Measurements from ENCODE around the gene ADAMTS4. TPM values are rescaled to one million over a fixed set of nuclear protein-coding genes. Genes with fewer than 3 reads are reported as not detected.

Gene ADAMTS4
- total RNA-seq, 1 experiment from 2014 or later: 9.1 TPM

DNA sequence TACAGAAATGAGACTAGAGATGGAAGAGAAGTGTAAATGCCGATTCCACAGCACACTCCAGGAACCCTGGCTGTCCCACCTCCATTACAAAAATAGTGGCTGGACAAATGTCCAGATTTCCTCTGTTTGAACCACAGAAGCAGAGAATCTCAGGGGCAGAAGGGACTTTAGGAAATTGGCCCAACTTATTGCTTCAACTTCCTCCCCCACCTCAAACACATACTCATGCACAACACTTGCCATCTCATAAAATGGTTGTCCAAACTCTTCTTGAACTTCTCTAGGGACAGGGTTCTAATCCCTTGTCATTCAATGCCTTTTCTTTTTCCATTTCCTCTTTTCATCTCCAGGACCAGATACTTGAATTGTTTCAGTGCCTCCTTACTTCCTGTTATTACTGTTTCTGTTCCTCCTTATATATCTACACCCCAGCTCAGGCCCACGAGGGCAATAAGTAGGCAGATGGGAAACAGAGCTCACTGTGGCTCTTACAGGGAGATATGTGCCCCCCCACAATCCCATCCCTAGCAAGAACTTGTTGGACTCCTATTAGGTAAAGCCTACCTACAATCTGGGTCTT lies 13.0 kb downstream of the ADAMTS4 start (continued):
- TF ChIP-seq, protein P1, sequence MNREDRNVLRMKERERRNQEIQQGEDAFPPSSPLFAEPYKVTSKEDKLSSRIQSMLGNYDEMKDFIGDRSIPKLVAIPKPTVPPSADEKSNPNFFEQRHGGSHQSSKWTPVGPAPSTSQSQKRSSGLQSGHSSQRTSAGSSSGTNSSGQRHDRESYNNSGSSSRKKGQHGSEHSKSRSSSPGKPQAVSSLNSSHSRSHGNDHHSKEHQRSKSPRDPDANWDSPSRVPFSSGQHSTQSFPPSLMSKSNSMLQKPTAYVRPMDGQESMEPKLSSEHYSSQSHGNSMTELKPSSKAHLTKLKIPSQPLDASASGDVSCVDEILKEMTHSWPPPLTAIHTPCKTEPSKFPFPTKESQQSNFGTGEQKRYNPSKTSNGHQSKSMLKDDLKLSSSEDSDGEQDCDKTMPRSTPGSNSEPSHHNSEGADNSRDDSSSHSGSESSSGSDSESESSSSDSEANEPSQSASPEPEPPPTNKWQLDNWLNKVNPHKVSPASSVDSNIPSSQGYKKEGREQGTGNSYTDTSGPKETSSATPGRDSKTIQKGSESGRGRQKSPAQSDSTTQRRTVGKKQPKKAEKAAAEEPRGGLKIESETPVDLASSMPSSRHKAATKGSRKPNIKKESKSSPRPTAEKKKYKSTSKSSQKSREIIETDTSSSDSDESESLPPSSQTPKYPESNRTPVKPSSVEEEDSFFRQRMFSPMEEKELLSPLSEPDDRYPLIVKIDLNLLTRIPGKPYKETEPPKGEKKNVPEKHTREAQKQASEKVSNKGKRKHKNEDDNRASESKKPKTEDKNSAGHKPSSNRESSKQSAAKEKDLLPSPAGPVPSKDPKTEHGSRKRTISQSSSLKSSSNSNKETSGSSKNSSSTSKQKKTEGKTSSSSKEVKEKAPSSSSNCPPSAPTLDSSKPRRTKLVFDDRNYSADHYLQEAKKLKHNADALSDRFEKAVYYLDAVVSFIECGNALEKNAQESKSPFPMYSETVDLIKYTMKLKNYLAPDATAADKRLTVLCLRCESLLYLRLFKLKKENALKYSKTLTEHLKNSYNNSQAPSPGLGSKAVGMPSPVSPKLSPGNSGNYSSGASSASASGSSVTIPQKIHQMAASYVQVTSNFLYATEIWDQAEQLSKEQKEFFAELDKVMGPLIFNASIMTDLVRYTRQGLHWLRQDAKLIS (CRISPR knock-in tag; IDR thresholded peaks at IDR 0.05; ENCODE audit: borderline replicate concordance): no peak
- no peak for TF ChIP-seq MYBL2 (CRISPR knock-in tag; IDR thresholded peaks at IDR 0.05)
- TF ChIP-seq, protein P2, sequence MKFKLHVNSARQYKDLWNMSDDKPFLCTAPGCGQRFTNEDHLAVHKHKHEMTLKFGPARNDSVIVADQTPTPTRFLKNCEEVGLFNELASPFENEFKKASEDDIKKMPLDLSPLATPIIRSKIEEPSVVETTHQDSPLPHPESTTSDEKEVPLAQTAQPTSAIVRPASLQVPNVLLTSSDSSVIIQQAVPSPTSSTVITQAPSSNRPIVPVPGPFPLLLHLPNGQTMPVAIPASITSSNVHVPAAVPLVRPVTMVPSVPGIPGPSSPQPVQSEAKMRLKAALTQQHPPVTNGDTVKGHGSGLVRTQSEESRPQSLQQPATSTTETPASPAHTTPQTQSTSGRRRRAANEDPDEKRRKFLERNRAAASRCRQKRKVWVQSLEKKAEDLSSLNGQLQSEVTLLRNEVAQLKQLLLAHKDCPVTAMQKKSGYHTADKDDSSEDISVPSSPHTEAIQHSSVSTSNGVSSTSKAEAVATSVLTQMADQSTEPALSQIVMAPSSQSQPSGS (CRISPR knock-in tag; IDR thresholded peaks at IDR 0.05; ENCODE audit: borderline replicate concordance, low read depth): no peak
- TF ChIP-seq, protein P3, sequence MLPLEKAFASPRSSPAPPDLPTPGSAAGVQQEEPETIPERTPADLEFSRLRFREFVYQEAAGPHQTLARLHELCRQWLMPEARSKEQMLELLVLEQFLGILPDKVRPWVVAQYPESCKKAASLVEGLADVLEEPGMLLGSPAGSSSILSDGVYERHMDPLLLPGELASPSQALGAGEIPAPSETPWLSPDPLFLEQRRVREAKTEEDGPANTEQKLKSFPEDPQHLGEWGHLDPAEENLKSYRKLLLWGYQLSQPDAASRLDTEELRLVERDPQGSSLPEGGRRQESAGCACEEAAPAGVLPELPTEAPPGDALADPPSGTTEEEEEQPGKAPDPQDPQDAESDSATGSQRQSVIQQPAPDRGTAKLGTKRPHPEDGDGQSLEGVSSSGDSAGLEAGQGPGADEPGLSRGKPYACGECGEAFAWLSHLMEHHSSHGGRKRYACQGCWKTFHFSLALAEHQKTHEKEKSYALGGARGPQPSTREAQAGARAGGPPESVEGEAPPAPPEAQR (CRISPR knock-in tag; IDR thresholded peaks at IDR 0.05): no peak

DNA sequence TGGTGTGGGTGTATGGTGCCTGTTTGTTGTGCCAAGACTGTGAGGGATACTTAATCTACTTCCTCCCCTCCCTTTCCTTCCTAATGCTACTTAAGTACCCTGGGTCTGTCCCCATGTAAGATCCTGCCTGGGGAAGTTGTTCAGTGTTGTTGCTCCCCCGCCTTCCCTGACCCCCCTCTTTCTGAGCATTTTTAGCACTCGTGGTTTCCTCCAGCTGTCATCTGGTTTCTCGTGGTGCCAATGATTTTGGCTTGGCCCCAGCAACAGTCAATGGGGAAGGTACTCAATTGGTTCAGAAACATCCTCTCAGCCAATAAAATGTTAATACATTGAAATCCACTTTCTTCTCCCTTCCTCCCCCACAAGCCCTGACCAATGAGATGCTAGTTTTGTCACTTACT lies 13.6 kb downstream of the ADAMTS4 start:
- Mint-ChIP-seq H3K4me1 (0 out of 2 replicates have a peak, but pooled peaks cover 4% of the 10 kb centered on the region), H3K9me3 (no peaks in the 10 kb centered on the region), H3K36me3 (no peaks in the 10 kb centered on the region), H3K27ac (no peak overlapping the region), H3K4me3 (no peak overlapping the region), H3K27me3 (ENCODE audit: low read depth) (no peaks in the 10 kb centered on the region; the same call in 1 of the 2 replicates)
- ATAC-seq (no peak), DNase-seq (ENCODE audit: low spot score) (no peak)
- CTCF ChIA-PET: no interaction called here
- POLR2A ChIA-PET: no interaction called here
- TF ChIP-seq JAZF1 (CRISPR knock-in tag; IDR thresholded peaks at IDR 0.05) (no peak), NR3C1 (CRISPR knock-in tag; conservative IDR thresholded peaks at IDR 0.05; ENCODE audit: low read depth) (no peak), OVOL2 (CRISPR knock-in tag; IDR thresholded peaks at IDR 0.05; ENCODE audit: borderline replicate concordance) (no peak), GTF2I (CRISPR knock-in tag; conservative IDR thresholded peaks at IDR 0.05) (no peak), ZNF138 (CRISPR knock-in tag; conservative IDR thresholded peaks at IDR 0.05) (no peak), CREM (CRISPR knock-in tag; IDR thresholded peaks at IDR 0.05) (no peak), ZNF121 (CRISPR knock-in tag; IDR thresholded peaks at IDR 0.05) (no peak)
- TF ChIP-seq, protein P4, sequence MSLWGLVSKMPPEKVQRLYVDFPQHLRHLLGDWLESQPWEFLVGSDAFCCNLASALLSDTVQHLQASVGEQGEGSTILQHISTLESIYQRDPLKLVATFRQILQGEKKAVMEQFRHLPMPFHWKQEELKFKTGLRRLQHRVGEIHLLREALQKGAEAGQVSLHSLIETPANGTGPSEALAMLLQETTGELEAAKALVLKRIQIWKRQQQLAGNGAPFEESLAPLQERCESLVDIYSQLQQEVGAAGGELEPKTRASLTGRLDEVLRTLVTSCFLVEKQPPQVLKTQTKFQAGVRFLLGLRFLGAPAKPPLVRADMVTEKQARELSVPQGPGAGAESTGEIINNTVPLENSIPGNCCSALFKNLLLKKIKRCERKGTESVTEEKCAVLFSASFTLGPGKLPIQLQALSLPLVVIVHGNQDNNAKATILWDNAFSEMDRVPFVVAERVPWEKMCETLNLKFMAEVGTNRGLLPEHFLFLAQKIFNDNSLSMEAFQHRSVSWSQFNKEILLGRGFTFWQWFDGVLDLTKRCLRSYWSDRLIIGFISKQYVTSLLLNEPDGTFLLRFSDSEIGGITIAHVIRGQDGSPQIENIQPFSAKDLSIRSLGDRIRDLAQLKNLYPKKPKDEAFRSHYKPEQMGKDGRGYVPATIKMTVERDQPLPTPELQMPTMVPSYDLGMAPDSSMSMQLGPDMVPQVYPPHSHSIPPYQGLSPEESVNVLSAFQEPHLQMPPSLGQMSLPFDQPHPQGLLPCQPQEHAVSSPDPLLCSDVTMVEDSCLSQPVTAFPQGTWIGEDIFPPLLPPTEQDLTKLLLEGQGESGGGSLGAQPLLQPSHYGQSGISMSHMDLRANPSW (CRISPR knock-in tag; conservative IDR thresholded peaks at IDR 0.05; ENCODE audit: low read depth): no peak
- TF ChIP-seq, protein P5, sequence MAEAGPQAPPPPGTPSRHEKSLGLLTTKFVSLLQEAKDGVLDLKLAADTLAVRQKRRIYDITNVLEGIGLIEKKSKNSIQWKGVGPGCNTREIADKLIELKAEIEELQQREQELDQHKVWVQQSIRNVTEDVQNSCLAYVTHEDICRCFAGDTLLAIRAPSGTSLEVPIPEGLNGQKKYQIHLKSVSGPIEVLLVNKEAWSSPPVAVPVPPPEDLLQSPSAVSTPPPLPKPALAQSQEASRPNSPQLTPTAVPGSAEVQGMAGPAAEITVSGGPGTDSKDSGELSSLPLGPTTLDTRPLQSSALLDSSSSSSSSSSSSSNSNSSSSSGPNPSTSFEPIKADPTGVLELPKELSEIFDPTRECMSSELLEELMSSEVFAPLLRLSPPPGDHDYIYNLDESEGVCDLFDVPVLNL (CRISPR knock-in tag; IDR thresholded peaks at IDR 0.05; ENCODE audit: borderline replicate concordance, low read depth): no peak
- TF ChIP-seq, protein P6, sequence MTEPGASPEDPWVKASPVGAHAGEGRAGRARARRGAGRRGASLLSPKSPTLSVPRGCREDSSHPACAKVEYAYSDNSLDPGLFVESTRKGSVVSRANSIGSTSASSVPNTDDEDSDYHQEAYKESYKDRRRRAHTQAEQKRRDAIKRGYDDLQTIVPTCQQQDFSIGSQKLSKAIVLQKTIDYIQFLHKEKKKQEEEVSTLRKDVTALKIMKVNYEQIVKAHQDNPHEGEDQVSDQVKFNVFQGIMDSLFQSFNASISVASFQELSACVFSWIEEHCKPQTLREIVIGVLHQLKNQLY (CRISPR knock-in tag; IDR thresholded peaks at IDR 0.05): no peak
- TF ChIP-seq, protein P7, sequence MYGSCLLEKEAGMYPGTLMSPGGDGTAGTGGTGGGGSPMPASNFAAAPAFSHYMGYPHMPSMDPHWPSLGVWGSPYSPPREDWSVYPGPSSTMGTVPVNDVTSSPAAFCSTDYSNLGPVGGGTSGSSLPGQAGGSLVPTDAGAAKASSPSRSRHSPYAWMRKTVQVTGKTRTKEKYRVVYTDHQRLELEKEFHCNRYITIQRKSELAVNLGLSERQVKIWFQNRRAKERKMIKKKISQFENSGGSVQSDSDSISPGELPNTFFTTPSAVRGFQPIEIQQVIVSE (CRISPR knock-in tag; IDR thresholded peaks at IDR 0.05; ENCODE audit: borderline replicate concordance): no peak
- TF ChIP-seq, protein P8, sequence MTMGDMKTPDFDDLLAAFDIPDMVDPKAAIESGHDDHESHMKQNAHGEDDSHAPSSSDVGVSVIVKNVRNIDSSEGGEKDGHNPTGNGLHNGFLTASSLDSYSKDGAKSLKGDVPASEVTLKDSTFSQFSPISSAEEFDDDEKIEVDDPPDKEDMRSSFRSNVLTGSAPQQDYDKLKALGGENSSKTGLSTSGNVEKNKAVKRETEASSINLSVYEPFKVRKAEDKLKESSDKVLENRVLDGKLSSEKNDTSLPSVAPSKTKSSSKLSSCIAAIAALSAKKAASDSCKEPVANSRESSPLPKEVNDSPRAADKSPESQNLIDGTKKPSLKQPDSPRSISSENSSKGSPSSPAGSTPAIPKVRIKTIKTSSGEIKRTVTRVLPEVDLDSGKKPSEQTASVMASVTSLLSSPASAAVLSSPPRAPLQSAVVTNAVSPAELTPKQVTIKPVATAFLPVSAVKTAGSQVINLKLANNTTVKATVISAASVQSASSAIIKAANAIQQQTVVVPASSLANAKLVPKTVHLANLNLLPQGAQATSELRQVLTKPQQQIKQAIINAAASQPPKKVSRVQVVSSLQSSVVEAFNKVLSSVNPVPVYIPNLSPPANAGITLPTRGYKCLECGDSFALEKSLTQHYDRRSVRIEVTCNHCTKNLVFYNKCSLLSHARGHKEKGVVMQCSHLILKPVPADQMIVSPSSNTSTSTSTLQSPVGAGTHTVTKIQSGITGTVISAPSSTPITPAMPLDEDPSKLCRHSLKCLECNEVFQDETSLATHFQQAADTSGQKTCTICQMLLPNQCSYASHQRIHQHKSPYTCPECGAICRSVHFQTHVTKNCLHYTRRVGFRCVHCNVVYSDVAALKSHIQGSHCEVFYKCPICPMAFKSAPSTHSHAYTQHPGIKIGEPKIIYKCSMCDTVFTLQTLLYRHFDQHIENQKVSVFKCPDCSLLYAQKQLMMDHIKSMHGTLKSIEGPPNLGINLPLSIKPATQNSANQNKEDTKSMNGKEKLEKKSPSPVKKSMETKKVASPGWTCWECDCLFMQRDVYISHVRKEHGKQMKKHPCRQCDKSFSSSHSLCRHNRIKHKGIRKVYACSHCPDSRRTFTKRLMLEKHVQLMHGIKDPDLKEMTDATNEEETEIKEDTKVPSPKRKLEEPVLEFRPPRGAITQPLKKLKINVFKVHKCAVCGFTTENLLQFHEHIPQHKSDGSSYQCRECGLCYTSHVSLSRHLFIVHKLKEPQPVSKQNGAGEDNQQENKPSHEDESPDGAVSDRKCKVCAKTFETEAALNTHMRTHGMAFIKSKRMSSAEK (CRISPR knock-in tag; IDR thresholded peaks at IDR 0.05; ENCODE audit: borderline replicate concordance): no peak
- TF ChIP-seq, protein P9, sequence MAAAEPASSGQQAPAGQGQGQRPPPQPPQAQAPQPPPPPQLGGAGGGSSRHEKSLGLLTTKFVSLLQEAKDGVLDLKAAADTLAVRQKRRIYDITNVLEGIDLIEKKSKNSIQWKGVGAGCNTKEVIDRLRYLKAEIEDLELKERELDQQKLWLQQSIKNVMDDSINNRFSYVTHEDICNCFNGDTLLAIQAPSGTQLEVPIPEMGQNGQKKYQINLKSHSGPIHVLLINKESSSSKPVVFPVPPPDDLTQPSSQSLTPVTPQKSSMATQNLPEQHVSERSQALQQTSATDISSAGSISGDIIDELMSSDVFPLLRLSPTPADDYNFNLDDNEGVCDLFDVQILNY (CRISPR knock-in tag; IDR thresholded peaks at IDR 0.05): no peak
